HS-5 (cell line): ENCODE data around the gene POLR3K.
"Not testable (repeated sequence)": the region's sequence is repeated elsewhere in the genome, so short reads cannot be mapped to it uniquely, and the experiment has no call there.

Experiments
- DNase-seq: peaks from one replicate; pipeline ENCODE4 v3.0.0-alpha.2; 2012; ENCODE audit warnings: low read depth

The POLR3K gene

DNA sequence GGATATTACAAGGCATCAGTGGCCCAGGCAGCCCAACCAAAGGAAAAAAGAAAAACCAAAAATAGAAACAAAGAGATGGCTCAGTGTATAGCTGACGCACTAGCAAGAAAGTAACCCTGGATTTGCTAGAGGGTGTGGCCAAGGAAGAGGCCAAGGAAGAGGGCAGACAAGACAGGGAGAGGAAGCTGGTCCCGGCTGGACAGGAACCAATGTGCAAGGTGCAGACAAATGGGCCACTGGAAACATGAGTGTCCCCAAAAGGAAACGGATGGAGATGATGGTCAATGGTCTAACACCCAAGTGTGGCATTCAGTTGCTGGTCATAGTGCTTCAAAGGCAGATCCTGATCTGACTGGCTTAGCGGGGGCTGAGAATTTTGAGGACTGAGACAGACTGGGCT lies 10.7 kb downstream of the POLR3K start:
- DNase-seq = no peak

DNA sequence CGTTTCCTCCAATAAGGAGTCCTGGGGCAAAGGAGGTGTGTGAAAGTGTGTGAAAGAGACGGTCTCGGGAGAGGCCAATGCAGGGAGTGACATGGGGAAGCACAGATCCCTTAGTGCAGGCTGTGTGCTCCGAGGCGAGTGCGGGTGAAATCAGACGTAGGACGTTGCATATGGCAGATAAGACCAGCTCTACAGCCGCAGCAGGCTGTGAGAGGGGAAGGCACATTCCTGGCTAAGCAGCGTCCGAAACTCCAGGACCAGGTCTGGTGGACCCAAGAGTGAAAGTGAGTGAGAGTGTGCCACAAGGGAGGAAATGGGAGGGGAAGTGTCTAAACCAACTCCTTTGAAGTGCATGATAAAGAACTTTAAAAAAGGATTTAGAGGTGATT lies 11.3 kb downstream of the POLR3K start:
- no peak for DNase-seq

DNA sequence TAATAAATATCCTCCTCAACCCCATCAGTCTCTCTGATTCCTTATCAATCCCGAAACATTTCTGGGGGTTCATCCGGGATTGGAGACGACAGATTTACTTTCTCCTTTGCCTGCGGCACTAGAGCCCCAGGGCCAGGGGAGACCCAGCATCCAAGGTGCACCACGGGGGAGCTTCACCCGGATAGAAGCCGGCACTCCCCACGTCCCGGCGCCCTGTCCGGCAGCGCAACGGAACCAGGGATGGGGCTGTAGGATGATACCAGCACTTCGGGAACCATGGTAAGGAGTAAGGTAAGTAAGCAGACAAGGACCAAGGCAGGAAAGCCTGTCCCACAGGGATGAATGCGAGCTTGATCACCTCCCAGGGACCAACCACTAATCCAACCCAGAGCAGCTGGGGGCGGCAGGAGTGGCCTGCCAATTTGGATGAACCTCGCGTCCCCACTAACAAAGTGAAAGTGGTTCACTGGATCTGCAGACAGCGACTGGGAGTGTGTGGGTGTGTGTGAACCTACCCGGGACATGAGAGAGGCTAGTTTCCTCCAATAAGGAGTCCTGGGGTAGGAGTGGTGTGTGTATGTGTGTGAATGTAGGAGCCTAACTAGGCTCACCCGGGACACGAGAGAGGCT lies 11.9 kb downstream of the POLR3K start:
- DNase-seq = no peak

DNA sequence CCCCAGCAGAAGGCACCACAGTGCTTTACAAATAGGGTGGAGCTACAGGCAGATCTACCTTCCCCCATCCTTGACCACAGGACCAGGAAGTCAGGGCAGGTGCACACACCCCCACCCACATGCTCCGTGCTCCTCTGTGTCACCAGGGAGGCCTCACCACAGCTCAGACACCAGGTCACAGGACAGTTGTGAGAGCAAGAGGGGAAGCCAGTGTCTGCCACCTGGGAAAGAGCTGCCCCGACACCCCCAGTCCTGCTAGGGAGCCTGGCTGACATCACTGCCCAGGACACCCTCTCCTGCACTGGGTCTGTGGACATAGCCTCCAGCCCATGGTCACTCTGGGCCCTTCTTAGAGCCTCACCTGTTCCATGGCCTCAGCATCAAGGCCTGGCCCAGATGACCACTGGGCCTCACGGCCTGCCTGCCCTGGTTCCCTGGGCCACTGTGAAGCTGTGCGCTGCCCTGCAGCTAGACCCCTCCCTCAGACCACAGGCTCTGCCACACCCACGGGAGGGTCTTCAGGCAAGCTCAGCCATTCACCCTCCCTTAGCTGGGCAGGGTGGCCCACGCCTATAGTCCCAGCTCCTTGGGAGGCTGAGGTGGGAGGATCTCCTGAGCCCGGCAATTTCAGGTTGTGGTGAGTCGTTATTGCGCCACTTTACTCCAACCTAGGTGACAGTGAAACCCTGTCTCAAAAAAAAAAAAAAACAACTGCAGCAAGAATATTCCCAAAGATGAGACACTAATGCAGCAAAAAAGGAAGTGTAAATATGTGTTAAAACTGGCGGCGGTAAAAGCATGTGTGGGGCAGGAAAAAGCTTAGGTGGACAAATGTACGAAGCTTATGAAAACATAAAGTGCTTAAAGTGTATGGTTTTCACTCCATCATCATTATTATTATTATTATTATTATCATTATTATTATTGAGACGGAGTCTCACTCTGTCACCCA lies 14.2 kb downstream of the POLR3K start:
- no peak for DNase-seq

- DNase-seq = not testable (repeated sequence)
These were observed 15.2 kb downstream of the POLR3K start for GRCh38 chr16:38206-38605.

- no peak for DNase-seq
These were observed 15.9 kb downstream of the POLR3K start for GRCh38 chr16:37511-37910.

DNA sequence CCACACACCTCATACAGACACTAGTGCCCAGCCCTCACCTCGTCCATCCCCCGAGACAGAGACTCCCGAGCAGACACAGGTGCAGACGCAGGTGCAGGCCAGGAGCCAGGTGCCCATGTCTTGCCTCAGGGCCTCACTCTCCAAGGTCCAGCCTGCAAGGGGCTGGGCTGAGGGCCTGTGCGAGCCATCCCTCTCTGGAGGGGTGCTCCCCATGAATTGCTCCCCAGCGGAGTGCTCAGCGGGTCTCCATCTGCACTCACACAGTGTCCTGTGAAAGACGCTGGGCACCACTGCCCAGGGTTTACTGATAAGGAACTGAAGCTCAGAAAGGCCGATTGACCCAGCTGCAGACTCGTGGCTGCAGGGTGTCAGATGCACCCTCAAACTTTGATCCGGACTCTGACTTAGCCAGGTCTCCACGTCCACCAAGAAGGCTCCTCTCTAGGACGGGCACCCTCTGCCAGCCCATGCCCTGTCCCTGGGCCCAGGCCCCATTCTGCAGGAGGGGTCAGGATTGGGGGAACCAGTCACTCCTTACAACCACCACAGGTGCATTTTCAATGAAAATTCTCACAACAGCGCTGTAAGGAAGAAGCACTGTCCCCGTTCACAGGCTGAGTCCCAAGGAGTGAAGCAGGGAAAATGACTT lies 16.9 kb downstream of the POLR3K start:
- DNase-seq = no peak

- DNase-seq = no peak
These were observed 17.6 kb downstream of the POLR3K start for GRCh38 chr16:35678-36305.

DNA sequence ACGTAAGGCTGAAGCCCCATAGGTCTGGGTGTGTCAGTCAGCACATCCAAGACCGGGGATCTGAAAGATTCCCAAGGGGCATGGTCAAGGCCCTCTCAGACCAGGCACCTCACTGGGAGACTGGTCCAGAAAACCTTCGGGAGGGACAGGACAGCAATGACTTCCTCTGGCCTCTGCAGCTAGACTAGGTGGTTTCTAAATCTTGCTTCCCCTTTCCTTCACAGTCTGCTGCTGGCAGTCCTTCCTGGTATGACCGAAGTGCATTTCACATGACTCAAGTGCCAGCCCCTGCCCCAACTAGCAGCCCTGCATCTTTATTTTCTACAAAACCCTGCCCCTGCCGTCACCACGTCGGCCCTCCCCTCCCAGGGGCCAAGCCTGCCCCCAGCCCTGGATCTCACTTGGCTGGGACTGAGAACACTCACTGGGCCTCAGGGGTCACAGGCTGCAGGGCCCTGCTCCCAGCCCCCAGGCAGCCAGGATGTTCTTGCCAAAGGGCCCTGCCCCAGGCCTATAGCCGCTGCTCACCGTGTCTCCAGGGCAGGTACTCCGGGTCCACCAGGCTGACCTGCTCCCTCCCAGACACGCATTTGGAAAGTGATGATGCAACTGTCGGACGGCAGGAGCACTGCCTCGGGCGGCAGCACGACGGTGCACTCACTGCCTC lies 18.3 kb downstream of the POLR3K start:
- no peak for DNase-seq

GRCh38 chr16:34648-34987 lies 18.8 kb downstream of the POLR3K start:
- no peak for DNase-seq

- DNase-seq = no peak
These were observed 19.3 kb downstream of the POLR3K start for GRCh38 chr16:33877-34647.

DNA sequence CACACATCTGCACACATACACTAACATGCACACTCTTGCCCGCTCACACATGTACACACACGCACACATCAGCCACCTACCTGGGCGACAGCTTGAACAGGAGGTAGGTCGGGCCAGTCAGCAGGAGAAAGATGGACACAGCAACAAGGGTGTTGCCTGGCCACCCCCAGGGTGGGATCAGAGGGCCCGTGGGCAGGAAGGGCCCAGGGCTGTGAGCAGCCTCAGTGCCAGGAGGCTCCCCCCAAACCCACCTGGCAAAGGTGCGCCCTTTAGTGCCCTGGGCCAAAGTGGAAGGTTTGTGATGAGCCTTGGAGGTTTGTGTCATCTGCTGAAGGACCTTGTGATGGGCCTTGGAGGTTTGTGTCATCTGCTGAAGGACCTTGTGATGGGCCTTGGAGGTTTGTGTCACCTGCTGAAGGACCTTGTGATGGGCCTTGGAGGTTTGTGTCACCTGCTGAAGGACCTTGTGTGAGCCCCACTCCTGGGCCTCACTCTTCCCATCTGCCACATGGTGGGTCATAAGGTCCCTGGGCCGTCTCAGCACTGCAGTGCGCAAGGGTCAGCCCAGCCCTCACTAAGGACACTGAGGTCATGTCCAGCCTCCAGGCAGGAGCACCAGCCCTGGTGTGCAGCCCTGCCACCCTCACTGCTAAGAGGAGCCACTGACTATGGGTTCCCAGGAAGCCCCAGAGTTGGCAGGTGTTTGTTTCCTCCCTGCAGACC lies 20.1 kb downstream of the POLR3K start:
- not testable (repeated sequence) for DNase-seq

DNA sequence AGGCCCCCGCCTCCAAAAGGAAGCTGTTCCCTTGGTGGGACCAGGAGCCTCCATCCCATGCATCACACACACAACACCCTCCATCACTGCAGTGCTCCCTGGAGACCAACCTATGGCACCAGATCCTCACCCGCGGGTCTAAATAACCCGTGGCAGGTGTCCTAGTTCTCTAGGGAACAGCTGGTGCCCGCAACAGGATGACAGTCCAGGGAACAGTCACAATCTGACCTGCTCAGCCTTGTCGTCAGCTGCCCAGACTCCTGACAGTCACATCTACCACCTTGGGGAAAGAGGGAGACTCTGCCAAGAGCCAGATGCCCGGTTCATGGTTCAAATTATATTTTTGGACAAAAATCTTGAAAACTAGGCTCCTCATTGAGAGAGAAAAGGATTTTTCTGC lies 22.8 kb downstream of the POLR3K start:
- DNase-seq = not testable (repeated sequence)

DNA sequence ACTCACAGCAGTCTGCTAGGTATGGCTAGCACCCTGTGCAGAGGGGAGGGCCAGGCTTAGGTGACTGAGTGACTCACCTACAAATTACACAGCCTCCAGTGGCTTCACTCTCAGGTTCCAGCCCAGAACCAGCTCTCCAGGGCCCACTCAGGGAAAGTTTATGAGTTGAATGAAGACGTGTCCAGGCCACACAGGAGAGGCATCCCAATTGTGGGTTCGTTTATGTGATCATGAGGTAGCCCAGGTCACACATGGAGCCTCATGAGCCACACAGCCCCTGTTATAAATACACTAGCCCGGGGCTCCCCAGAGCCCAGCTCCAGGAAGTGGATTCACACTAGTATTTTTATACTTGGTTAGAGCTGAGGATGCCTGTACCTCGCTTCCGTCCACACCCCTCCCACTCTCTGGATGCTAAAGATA lies 27.5 kb downstream of the POLR3K start:
- DNase-seq = not testable (repeated sequence)

DNA sequence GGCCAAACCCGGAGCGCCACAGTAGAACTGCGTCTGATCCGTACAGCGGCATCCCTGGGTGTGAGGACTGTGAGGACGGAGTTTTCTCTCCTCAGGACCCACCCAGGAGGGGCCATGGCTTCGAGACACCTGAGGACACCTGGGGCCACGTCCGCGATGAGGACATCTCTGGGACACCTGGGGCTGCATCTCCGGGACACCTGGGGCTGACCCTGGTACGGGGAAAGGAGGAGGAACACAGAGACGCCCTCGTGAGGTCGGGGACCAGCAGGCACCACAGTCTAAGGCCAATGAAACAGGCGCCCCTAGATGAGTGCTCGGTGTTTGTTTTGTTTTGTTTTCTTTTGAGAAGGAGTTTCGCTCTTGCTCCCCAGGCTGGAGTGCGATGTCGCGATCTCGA lies 29.3 kb downstream of the POLR3K start:
- not testable (repeated sequence) for DNase-seq

DNA sequence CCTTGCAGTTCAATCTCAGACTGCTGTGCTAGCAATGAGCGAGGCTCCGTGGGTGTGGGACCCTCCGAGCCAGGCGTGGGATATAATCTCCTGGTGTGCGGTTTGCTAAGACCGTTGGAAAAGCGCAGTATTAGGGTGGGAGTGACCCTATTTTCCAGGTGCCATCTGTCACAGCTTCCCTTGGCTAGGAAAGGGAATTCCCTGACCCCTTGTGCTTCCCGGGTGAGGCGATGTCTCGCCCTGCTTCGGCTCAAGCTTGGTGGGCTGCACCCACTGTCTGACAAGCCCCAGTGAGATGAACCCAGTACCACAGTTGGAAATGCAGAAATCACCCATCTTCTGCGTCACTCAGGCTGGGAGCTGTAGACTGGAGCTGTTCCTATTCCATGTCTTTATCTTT lies 32.5 kb downstream of the POLR3K start:
- not testable (repeated sequence) for DNase-seq

DNA sequence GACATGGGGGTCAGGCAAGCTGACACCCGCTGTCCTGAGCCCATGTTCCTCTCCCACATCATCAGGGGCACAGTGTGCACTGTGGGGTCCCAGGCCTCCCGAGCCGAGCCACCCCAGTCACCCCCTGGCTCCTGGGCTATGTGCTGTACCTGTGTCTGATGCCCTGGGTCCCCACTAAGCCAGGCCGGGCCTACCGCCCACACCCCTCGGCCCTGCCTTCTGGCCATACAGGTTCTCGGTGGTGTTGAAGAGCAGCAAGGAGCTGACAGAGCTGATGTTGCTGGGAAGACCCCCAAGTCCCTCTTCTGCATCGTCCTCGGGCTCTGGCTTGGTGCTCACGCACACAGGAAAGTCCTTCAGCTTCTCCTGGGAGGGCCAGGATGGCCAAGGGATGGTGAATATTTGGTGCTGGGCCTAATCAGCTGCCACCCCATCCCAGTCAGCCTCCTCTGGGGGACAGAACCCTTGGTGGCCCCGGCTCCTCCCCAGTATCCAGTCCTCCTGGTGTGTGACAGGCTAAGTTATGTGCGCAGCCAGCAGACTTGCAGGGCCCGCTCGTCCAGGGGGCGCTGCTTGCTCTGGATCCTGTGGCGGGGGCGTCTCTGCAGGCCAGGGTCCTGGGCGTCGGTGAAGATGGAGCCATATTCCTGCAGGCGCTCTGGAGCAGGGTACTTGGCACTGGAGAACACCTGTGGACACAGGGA lies 36.2 kb downstream of the POLR3K start:
- DNase-seq = not testable (repeated sequence)

GRCh38 chr16:10772-11171 lies 42.6 kb downstream of the POLR3K start:
- DNase-seq = not testable (repeated sequence)

DNA sequence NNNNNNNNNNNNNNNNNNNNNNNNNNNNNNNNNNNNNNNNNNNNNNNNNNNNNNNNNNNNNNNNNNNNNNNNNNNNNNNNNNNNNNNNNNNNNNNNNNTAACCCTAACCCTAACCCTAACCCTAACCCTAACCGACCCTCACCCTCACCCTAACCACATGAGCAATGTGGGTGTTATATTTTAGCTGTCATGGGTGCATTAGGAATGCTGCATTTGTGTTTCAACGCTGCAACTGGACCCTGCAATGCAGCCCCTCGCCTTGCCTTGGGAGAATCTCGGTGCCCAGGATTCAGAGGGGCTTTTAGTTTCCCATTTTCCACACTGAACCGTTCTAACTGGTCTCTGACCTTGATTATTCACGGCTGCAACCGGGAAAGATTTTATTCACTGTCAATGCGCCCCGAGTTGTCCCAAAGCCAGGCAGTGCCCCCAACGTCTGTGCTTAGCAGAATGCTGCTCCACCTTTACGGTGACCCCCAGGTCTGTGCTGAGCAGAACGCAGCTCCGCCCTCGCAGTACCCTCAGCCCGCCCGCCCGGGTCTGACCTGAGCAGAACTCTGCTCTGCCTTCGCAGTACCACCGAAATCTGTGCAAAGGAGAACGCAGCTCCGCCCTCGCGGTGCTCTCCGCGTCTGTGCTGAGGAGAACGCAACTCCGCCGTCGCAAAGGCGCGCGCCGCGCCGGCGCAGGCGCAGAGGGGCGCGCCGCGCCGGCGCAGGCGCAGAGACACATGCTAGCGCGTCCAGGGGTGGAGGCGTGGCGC lies 43.3 kb downstream of the POLR3K start:
- DNase-seq = no peak
